ENCODE measurements around the gene SPECC1. TPM values are rescaled to one million over a fixed set of nuclear protein-coding genes. Genes with fewer than 3 reads are reported as not detected.
A peak's percentile ranks its signal among the peaks of the same experiment; 100 is the strongest.
"Not testable (repeated sequence)": the region's sequence is repeated elsewhere in the genome, so short reads cannot be mapped to it uniquely, and the experiment has no call there.

SPECC1 gene
- polyA plus RNA-seq, 1 of the 3 experiments (the other 2 are of a cell fraction): 11.2 TPM

- no peak for TF ChIP-seq USF2 (IDR thresholded peaks at IDR 0.05; ENCODE audit: borderline replicate concordance, low read depth, low read length)
Measured at GRCh38 chr17:20189979-20190378, 180.8 kb downstream of the SPECC1 start (continued).

- Histone ChIP-seq H3K27me3 (ENCODE audit: insufficient read depth) (no peaks in the 10 kb centered on the region), H3K9ac (no peak overlapping the region), H3K4me2 (no peak overlapping the region; the same call in 1 of the 2 replicates), H3K79me2 (ENCODE audit: insufficient read depth) (peaks cover 33% of the 10 kb centered on the region), H3K27ac (ENCODE audit: low read depth in 2 of 2, low read length in 1 of 2) (peak overlapping the region in 1 of 2 experiments; percentile 73; a peak in 1 of 4 replicates), H4K20me1 (ENCODE audit: insufficient read depth) (no peaks in the 10 kb centered on the region), H3K4me3 (ENCODE audit: low read depth in 2 of 2, low read length in 1 of 2) (no peak overlapping the region), H2AFZ (ENCODE audit: low read depth) (no peak overlapping the region), H3K9me3 (no peaks in the 10 kb centered on the region), H3K36me3 (replicated peaks in 1 of 2; ENCODE audit: control insufficient read depth in 1 of 2, insufficient read depth in 2 of 2, low read length in 1 of 2) (peaks cover 0 to 6% of the 10 kb centered on the region in 2 experiments), H3F3A (replicated peaks; ENCODE audit: insufficient read depth) (peaks cover 11% of the 10 kb centered on the region), H3K4me1 (ENCODE audit: control insufficient read depth in 1 of 2, insufficient read depth in 2 of 2, low read depth in 1 of 2, low read length in 1 of 2) (peaks cover 5 to 22% of the 10 kb centered on the region in 2 experiments; a peak in 3 of 4 replicates), H3K9me2 (no peaks in the 10 kb centered on the region)
- no peak for DNase-seq
- POLR2A ChIA-PET: no interaction called here
- TF ChIP-seq TAF1 (IDR thresholded peaks at IDR 0.05; ENCODE audit: borderline replicate concordance, low read depth, low read length): no peak
- no peak for TF ChIP-seq IRF3 (IDR thresholded peaks at IDR 0.05; ENCODE audit: low read depth, low read length)
- TF ChIP-seq CHD2 (IDR thresholded peaks at IDR 0.05; ENCODE audit: low read length, partially characterized antibody): no peak
- no peak for TF ChIP-seq NFIC (IDR thresholded peaks at IDR 0.05; ENCODE audit: borderline replicate concordance)
- TF ChIP-seq EP300 (IDR thresholded peaks at IDR 0.05; ENCODE audit: borderline replicate concordance in 1 of 2, low read depth in 1 of 2, low read length in 1 of 2): no peak
- no peak for TF ChIP-seq GABPA (IDR thresholded peaks at IDR 0.05; ENCODE audit: low read depth)
- CTCF ChIA-PET: interaction anchor here (0.9 kb wide), 1 partner anchor 12 kb away, joined by 3 read pairs; no protein-coding TSS in a partner anchor
- WGBS (ENCODE audit: low lambda C conversion rate): 88% methylated on average over 3 of the region's 3 CpGs
Measured at GRCh38 chr17:20190605-20191004, 181.4 kb downstream of the SPECC1 start.

GRCh38 chr17:20191056-20191455, 181.9 kb downstream of the SPECC1 start:
- TF ChIP-seq FOSL2 (IDR thresholded peaks at IDR 0.05; ENCODE audit: borderline replicate concordance, low read depth) (peak; percentile 17; the same call in 1 of the 2 replicates), EP300 (IDR thresholded peaks at IDR 0.05; ENCODE audit: borderline replicate concordance in 1 of 2, low read depth in 1 of 2, low read length in 1 of 2) (peak in 1 of 2 experiments; percentile 13; a peak in 1 of 4 replicates), JUND (IDR thresholded peaks at IDR 0.05) (peak; percentile 28; the same call in 1 of the 2 replicates), NFIC (IDR thresholded peaks at IDR 0.05; ENCODE audit: borderline replicate concordance) (peak; percentile 56; the same call in 1 of the 2 replicates), RXRA (IDR thresholded peaks at IDR 0.05; ENCODE audit: borderline replicate concordance, low read depth) (no peak), MAX (IDR thresholded peaks at IDR 0.05; ENCODE audit: low read depth) (0 out of 2 replicates have a peak, but pooled peaks have one; percentile 66), GATA2 (CRISPR knock-in tag; IDR thresholded peaks at IDR 0.05) (no peak), TCF12 (IDR thresholded peaks at IDR 0.05) (peak; percentile 68; the same call in 1 of the 2 replicates)
- Histone ChIP-seq H3K27me3 (ENCODE audit: insufficient read depth) (no peaks in the 10 kb centered on the region), H3F3A (replicated peaks; ENCODE audit: insufficient read depth) (peaks cover 11% of the 10 kb centered on the region), H2AFZ (ENCODE audit: low read depth) (no peak overlapping the region), H3K9me3 (peaks cover 1% of the 10 kb centered on the region; the same call in 1 of the 2 replicates), H3K79me2 (ENCODE audit: insufficient read depth) (peaks cover 33% of the 10 kb centered on the region), H3K4me3 (ENCODE audit: low read depth in 2 of 2, low read length in 1 of 2) (no peak overlapping the region), H4K20me1 (ENCODE audit: insufficient read depth) (no peaks in the 10 kb centered on the region), H3K4me2 (no peak overlapping the region; the same call in 1 of the 2 replicates), H3K9me2 (no peaks in the 10 kb centered on the region), H3K9ac (no peak overlapping the region), H3K36me3 (replicated peaks in 1 of 2; ENCODE audit: control insufficient read depth in 1 of 2, insufficient read depth in 2 of 2, low read length in 1 of 2) (peaks cover 0 to 10% of the 10 kb centered on the region in 2 experiments), H3K4me1 (ENCODE audit: control insufficient read depth in 1 of 2, insufficient read depth in 2 of 2, low read depth in 1 of 2, low read length in 1 of 2) (peaks cover 5 to 22% of the 10 kb centered on the region in 2 experiments; a peak in 3 of 4 replicates), H3K27ac (ENCODE audit: low read depth in 2 of 2, low read length in 1 of 2) (peak overlapping the region in 1 of 2 experiments; percentile 73; a peak in 1 of 4 replicates)
- POLR2A ChIA-PET: no interaction called here
- 65% methylated on average over 3 of the region's 3 CpGs for WGBS (ENCODE audit: low lambda C conversion rate)
- CTCF ChIA-PET: interaction anchor here (1.0 kb wide), 1 partner anchor 218 kb away, joined by 3 read pairs; no protein-coding TSS in a partner anchor
- DNase-seq: no peak

GRCh38 chr17:20196286-20196685, 187.1 kb downstream of the SPECC1 start:
- H3K79me2 ChIP-seq (ENCODE audit: insufficient read depth): peaks cover 15% of the 10 kb centered on the region
- H2AFZ ChIP-seq (ENCODE audit: low read depth): not testable (repeated sequence)

More at GRCh38 chr17:20196286-20196685, 187.1 kb downstream of the SPECC1 start:
- H3K9ac ChIP-seq; H3K27me3 ChIP-seq (ENCODE audit: insufficient read depth); H3K4me2 ChIP-seq; H3K4me3 ChIP-seq (ENCODE audit: low read depth in 2 of 2, low read length in 1 of 2); H3K9me3 ChIP-seq; POLR2A ChIA-PET; H3F3A ChIP-seq (replicated peaks; ENCODE audit: insufficient read depth); H3K4me1 ChIP-seq (ENCODE audit: control insufficient read depth in 1 of 2, insufficient read depth in 2 of 2, low read depth in 1 of 2, low read length in 1 of 2); DNase-seq; H4K20me1 ChIP-seq (ENCODE audit: insufficient read depth); H3K27ac ChIP-seq (ENCODE audit: low read depth in 2 of 2, low read length in 1 of 2); H3K36me3 ChIP-seq (replicated peaks in 1 of 2; ENCODE audit: control insufficient read depth in 1 of 2, insufficient read depth in 2 of 2, low read length in 1 of 2); H3K9me2 ChIP-seq: not testable (repeated sequence)
- WGBS (ENCODE audit: low lambda C conversion rate): 82% methylated on average over 3 of the region's 3 CpGs
- CTCF ChIA-PET: interaction anchor here (1.6 kb wide), 1 partner anchor 9 kb away, joined by 4 read pairs; no protein-coding TSS in a partner anchor
